ENCODE results near the gene EIF4EBP2. TPM values are rescaled to one million over a fixed set of nuclear protein-coding genes. Genes with fewer than 3 reads are reported as not detected.
A peak's percentile ranks its signal among the peaks of the same experiment; 100 is the strongest.

Gene EIF4EBP2
- total RNA-seq, 4 donors from 2014 or later: 55.6 to 71.2 (median 67.6) TPM

GRCh38 chr10:70376436-70377378, 27.2 kb upstream of the EIF4EBP2 start:
- H3K9me3 ChIP-seq: no peaks in the 10 kb centered on the region
- H3K27me3 ChIP-seq: no peaks in the 10 kb centered on the region
- peaks cover 5 to 6% of the 10 kb centered on the region in 2 donors for H3K4me1 ChIP-seq
- no peak overlapping the region for H3K27ac ChIP-seq
- DNase-seq: no peak
- no peak for TF ChIP-seq POLR2A (IDR thresholded peaks at IDR 0.05)
- TF ChIP-seq CTCF (IDR thresholded peaks at IDR 0.05): no peak
- intact Hi-C loops (cut with DNase I): no loop called here
- H3K4me3 ChIP-seq (replicated peaks in 1 of 3): no peak overlapping the region
- H3K36me3 ChIP-seq: no peaks in the 10 kb centered on the region
- WGBS, 2 donors: 89 to 90% methylated on average over 12 to 13 of the region's 14 CpGs

- intact Hi-C loops (cut with DNase I): no loop called here
- H3K9me3 ChIP-seq: no peaks in the 10 kb centered on the region
- TF ChIP-seq CTCF (IDR thresholded peaks at IDR 0.05) (no peak), POLR2A (IDR thresholded peaks at IDR 0.05) (no peak)
- H3K4me1 ChIP-seq: peaks cover 6 to 7% of the 10 kb centered on the region in 2 donors
- no peaks in the 10 kb centered on the region for H3K36me3 ChIP-seq
- no peak for DNase-seq
- no peak overlapping the region for H3K4me3 ChIP-seq (replicated peaks in 1 of 3)
- no peak overlapping the region for H3K27ac ChIP-seq
- H3K27me3 ChIP-seq: no peaks in the 10 kb centered on the region
- 67 to 81% methylated on average over 6 of the region's 6 CpGs for WGBS, 2 donors
Observed at GRCh38 chr10:70378122-70378521, 25.8 kb upstream of the EIF4EBP2 start.

- Histone ChIP-seq H3K4me3 (replicated peaks in 1 of 3) (no peak overlapping the region), H3K4me1 (peaks cover 6 to 7% of the 10 kb centered on the region in 2 donors), H3K27me3 (no peaks in the 10 kb centered on the region), H3K27ac (no peak overlapping the region), H3K36me3 (no peaks in the 10 kb centered on the region), H3K9me3 (no peaks in the 10 kb centered on the region)
- DNase-seq: no peak
- TF ChIP-seq CTCF (IDR thresholded peaks at IDR 0.05) (peak in 3 of 6 experiments; percentile 15 to 21 (median 20)), POLR2A (IDR thresholded peaks at IDR 0.05) (no peak)
- intact Hi-C loops (cut with DNase I): no loop called here
- WGBS, 2 donors: 86 to 92% methylated on average over 14 of the region's 14 CpGs
Observed at GRCh38 chr10:70379581-70380176, 24.3 kb upstream of the EIF4EBP2 start.

GRCh38 chr10:70380350-70381135, 23.4 kb upstream of the EIF4EBP2 start:
- Histone ChIP-seq H3K27ac (no peak overlapping the region), H3K4me1 (peaks cover 6 to 7% of the 10 kb centered on the region in 2 donors), H3K9me3 (no peaks in the 10 kb centered on the region), H3K27me3 (no peaks in the 10 kb centered on the region), H3K36me3 (no peaks in the 10 kb centered on the region), H3K4me3 (replicated peaks in 1 of 3) (no peak overlapping the region)
- no peak for TF ChIP-seq CTCF (IDR thresholded peaks at IDR 0.05)
- TF ChIP-seq POLR2A (IDR thresholded peaks at IDR 0.05): no peak
- WGBS, 2 donors: 93 to 95% methylated on average over 7 of the region's 7 CpGs
- DNase-seq: no peak
- intact Hi-C loops (cut with DNase I): no loop called here

Measured in thyroid gland (tissue), 4 donors.